Suprapubic skin (tissue), 3 donors: ENCODE data around the gene CNOT11.

ENCODE experiments used
- EP300 ChIP-seq: sonication (generic); formaldehyde crosslinking; IDR thresholded peaks from one replicate; pipeline ENCODE4 v1.6.1; 2017; ENCODE audit warnings: antibody characterized with exemption
- TF ChIP-seq, protein P1 (sequence below), 2 donors: fragments of 200-600 bp in 1 of 2; fragments of 450-650 bp in 1 of 2; sonication (generic) in 1 of 2; IDR thresholded peaks; one replicate each; pipeline ENCODE4 v1.5.1; 2016 to 2019; ENCODE audit warnings: antibody characterized with exemption in 2 of 2, mild to moderate bottlenecking in 1 of 2, moderate library complexity in 1 of 2

DNA sequence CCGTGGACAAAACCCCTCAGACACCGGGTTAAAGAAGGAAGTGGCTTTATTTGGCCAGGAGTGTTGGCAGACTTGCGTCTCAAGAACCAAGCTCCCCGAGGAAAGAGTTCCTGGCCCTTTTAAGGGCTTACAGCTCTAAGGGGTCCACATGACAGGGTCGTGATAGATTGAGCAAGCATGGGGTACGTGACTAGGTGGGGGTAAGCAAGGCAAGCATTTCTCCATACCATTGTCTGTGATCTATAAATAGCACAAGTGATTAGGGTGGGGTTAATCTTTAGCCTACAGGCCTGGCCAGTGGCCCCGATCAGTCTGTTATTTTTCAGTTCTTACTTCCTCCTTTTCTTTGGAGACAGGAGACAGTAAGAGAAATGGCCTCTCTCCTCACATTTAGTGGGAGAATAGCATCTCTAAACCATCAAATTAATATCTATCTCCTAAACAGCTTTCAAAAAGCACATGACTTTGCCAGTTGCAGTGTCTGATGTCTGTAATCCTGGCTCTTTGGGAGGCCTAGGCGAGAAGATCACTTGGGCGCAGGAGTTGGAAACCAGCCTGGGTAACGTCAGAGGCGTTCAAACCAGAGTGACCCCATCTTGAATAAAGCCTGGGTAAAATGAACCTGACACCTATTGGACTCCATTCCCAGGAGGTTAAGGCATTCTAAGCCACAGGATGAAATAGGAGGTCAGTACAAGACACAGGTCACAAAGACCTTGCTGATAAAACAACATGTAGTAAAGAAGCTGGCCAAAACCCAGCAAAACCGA is 18.3 kb upstream of the CNOT11 start:
- TF ChIP-seq, protein P1, sequence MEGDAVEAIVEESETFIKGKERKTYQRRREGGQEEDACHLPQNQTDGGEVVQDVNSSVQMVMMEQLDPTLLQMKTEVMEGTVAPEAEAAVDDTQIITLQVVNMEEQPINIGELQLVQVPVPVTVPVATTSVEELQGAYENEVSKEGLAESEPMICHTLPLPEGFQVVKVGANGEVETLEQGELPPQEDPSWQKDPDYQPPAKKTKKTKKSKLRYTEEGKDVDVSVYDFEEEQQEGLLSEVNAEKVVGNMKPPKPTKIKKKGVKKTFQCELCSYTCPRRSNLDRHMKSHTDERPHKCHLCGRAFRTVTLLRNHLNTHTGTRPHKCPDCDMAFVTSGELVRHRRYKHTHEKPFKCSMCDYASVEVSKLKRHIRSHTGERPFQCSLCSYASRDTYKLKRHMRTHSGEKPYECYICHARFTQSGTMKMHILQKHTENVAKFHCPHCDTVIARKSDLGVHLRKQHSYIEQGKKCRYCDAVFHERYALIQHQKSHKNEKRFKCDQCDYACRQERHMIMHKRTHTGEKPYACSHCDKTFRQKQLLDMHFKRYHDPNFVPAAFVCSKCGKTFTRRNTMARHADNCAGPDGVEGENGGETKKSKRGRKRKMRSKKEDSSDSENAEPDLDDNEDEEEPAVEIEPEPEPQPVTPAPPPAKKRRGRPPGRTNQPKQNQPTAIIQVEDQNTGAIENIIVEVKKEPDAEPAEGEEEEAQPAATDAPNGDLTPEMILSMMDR (IDR thresholded peaks at IDR 0.05), result no peak
- no peak for TF ChIP-seq EP300
